ENCODE measurements around the gene TMEM132D.

DNA sequence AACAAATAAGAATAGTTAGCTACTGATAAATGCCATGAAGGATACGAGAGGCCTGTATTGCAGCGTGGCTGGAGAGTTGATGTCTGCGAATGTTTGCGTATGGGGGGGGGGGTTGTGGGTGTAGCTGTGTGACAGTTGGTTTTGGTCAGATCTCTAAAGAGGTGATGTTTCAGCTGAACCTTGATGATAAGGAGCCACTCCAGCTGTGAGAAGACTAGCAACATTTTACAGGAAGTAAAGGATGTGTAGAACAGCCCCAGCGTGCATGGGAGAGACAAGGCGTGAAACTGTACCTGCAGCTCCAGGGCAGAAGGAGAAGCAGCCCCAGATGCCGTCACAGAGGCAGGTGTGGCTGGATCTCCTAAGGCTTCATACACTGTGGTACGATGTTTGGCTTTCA, 416.9 kb downstream of the TMEM132D start:
- TF ChIP-seq, protein P1, sequence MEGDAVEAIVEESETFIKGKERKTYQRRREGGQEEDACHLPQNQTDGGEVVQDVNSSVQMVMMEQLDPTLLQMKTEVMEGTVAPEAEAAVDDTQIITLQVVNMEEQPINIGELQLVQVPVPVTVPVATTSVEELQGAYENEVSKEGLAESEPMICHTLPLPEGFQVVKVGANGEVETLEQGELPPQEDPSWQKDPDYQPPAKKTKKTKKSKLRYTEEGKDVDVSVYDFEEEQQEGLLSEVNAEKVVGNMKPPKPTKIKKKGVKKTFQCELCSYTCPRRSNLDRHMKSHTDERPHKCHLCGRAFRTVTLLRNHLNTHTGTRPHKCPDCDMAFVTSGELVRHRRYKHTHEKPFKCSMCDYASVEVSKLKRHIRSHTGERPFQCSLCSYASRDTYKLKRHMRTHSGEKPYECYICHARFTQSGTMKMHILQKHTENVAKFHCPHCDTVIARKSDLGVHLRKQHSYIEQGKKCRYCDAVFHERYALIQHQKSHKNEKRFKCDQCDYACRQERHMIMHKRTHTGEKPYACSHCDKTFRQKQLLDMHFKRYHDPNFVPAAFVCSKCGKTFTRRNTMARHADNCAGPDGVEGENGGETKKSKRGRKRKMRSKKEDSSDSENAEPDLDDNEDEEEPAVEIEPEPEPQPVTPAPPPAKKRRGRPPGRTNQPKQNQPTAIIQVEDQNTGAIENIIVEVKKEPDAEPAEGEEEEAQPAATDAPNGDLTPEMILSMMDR (IDR thresholded peaks at IDR 0.05; ENCODE audit: extremely low read depth in 1 of 2, insufficient read depth in 1 of 2, low read depth in 1 of 2, low read length in 2 of 2): no peak
- TF ChIP-seq, protein P2, sequence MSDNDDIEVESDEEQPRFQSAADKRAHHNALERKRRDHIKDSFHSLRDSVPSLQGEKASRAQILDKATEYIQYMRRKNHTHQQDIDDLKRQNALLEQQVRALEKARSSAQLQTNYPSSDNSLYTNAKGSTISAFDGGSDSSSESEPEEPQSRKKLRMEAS (IDR thresholded peaks at IDR 0.05; ENCODE audit: insufficient read depth, insufficient read length): no peak
- TF ChIP-seq POLR2AphosphoS5 (IDR thresholded peaks at IDR 0.05; ENCODE audit: insufficient read depth, low read depth, low read length) (no peak), POLR2A (IDR thresholded peaks at IDR 0.05; ENCODE audit: low read depth, low read length) (no peak)
